Glutamatergic neuron (in vitro differentiated cells): ENCODE results near the gene TUBGCP2. TPM values are rescaled to one million over a fixed set of nuclear protein-coding genes. Genes with fewer than 3 reads are reported as not detected.

Experiments
- DNase-seq: peaks from one replicate; pipeline ENCODE4 v3.0.0; 2022
- H3K27ac Mint-ChIP-seq: one replicate; pipeline ENCODE4 v1.8.0; 2020; ENCODE audit warnings: mild to moderate bottlenecking, mixed read lengths, inconsistent platforms; ENCODE audit not compliant: unreplicated experiment
- H3K27me3 Mint-ChIP-seq: one replicate; pipeline ENCODE4 v1.8.0; 2020; ENCODE audit warnings: mild to moderate bottlenecking, moderate library complexity, mixed read lengths, inconsistent platforms; ENCODE audit not compliant: unreplicated experiment
- H3K36me3 Mint-ChIP-seq: one replicate; pipeline ENCODE4 v1.8.0; 2020; ENCODE audit warnings: mild to moderate bottlenecking, mixed read lengths, inconsistent platforms; ENCODE audit not compliant: unreplicated experiment
- H3K4me1 Mint-ChIP-seq: one replicate; pipeline ENCODE4 v1.8.0; 2020; ENCODE audit warnings: mild to moderate bottlenecking, low read depth, mixed read lengths, inconsistent platforms; ENCODE audit not compliant: unreplicated experiment
- H3K4me3 Mint-ChIP-seq: one replicate; pipeline ENCODE4 v1.8.0; 2020; ENCODE audit warnings: mild to moderate bottlenecking, mixed read lengths, inconsistent platforms; ENCODE audit not compliant: unreplicated experiment
- H3K9me3 Mint-ChIP-seq: one replicate; pipeline ENCODE4 v1.8.0; 2020; ENCODE audit warnings: mild to moderate bottlenecking, moderate library complexity, mixed read lengths, inconsistent platforms; ENCODE audit not compliant: unreplicated experiment
- CTCF ChIP-seq: fragments of 200-600 bp; sonication (generic); IDR thresholded peaks from one replicate; pipeline ENCODE4 v1.5.0; 2021; ENCODE audit not compliant: partially characterized antibody, unreplicated experiment
- total RNA-seq: library from RNA; stranded (reverse); fragmentation: NEBNext Ultra II Directional; extraction: Animal tissue kit (Norgen Biotek cat#: 25700); gene quantifications from one replicate; pipeline ENCODE4 v1.2.1, GENCODE V29; 2021; ENCODE audit not compliant: unreplicated experiment

The TUBGCP2 gene
- total RNA-seq, 1 donor from 2014 or later, result 61.4 TPM

GRCh38 chr10:133261726-133262325 lies 46.8 kb downstream of the TUBGCP2 start:
- peak overlapping the region; percentile 79 for H3K4me3 Mint-ChIP-seq
- H3K36me3 Mint-ChIP-seq, result no peaks in the 10 kb centered on the region
- H3K27me3 Mint-ChIP-seq, result peaks cover 15% of the 10 kb centered on the region

GRCh38 chr10:133260895-133261725 lies 47.6 kb downstream of the TUBGCP2 start:
- H3K27ac Mint-ChIP-seq, result no peak overlapping the region
- H3K9me3 Mint-ChIP-seq, result no peaks in the 10 kb centered on the region
- peak; percentile 59 for DNase-seq
- H3K27me3 Mint-ChIP-seq, result peaks cover 15% of the 10 kb centered on the region
- H3K36me3 Mint-ChIP-seq, result no peaks in the 10 kb centered on the region
- H3K4me3 Mint-ChIP-seq, result peak overlapping the region; percentile 49
- H3K4me1 Mint-ChIP-seq, result peaks cover 14% of the 10 kb centered on the region
- no peak for TF ChIP-seq CTCF

More at GRCh38 chr10:133261726-133262325, 46.8 kb downstream of the TUBGCP2 start:
- Mint-ChIP-seq H3K27ac (no peak overlapping the region), H3K9me3 (no peaks in the 10 kb centered on the region), H3K4me1 (peaks cover 14% of the 10 kb centered on the region)
- TF ChIP-seq CTCF, result no peak
- peak; percentile 86 for DNase-seq

GRCh38 chr10:133259602-133259989 lies 49.1 kb downstream of the TUBGCP2 start:
- no peak overlapping the region for H3K27ac Mint-ChIP-seq
- no peaks in the 10 kb centered on the region for H3K36me3 Mint-ChIP-seq
- no peak overlapping the region for H3K4me3 Mint-ChIP-seq

GRCh38 chr10:133258818-133259601 lies 49.7 kb downstream of the TUBGCP2 start:
- peaks cover 14% of the 10 kb centered on the region for H3K4me1 Mint-ChIP-seq
- peak overlapping the region; percentile 30 for H3K4me3 Mint-ChIP-seq
- no peaks in the 10 kb centered on the region for H3K9me3 Mint-ChIP-seq
- peaks cover 8% of the 10 kb centered on the region for H3K27me3 Mint-ChIP-seq
- no peak for TF ChIP-seq CTCF
- no peaks in the 10 kb centered on the region for H3K36me3 Mint-ChIP-seq
- H3K27ac Mint-ChIP-seq, result no peak overlapping the region
- DNase-seq, result no peak

More at GRCh38 chr10:133259602-133259989, 49.1 kb downstream of the TUBGCP2 start:
- TF ChIP-seq CTCF, result no peak
- Mint-ChIP-seq H3K4me1 (peaks cover 14% of the 10 kb centered on the region), H3K27me3 (peaks cover 8% of the 10 kb centered on the region), H3K9me3 (no peaks in the 10 kb centered on the region)
- DNase-seq, result no peak
